ENCODE results near the gene RUNX2. TPM values are rescaled to one million over a fixed set of nuclear protein-coding genes. Genes with fewer than 3 reads are reported as not detected.

Gene RUNX2
- total and polyA plus RNA-seq, 2 experiments from 2014 or later, result 0.66 to 1.7 TPM

GRCh38 chr6:45365036-45365435 lies 36.9 kb downstream of the RUNX2 start:
- Histone ChIP-seq H3K9me2 (ENCODE audit: insufficient read depth) (no peaks in the 10 kb centered on the region), H3K4me3 (no peak overlapping the region), H2AFZ (no peak overlapping the region), H3K4me1 (ENCODE audit: insufficient read depth) (peaks cover 8% of the 10 kb centered on the region; the same call in 1 of the 2 replicates), H3K4me2 (no peak overlapping the region), H3K27me3 (ENCODE audit: insufficient read depth) (no peaks in the 10 kb centered on the region), H3K79me2 (replicated peaks; ENCODE audit: insufficient read depth) (peaks cover 36% of the 10 kb centered on the region), H4K20me1 (replicated peaks; ENCODE audit: insufficient read depth) (peaks cover 3% of the 10 kb centered on the region; the same call in 1 of the 2 replicates), H3F3A (replicated peaks; ENCODE audit: low read depth) (no peaks in the 10 kb centered on the region), H3K27ac (ENCODE audit: low read depth) (no peak overlapping the region), H3K36me3 (ENCODE audit: insufficient read depth) (no peaks in the 10 kb centered on the region)
- Mint-ChIP-seq H3K4me3 (no peak overlapping the region), H3K27ac (no peak overlapping the region), H3K4me1 (peaks cover 6% of the 10 kb centered on the region), H3K27me3 (ENCODE audit: insufficient read depth, low read depth, poor library complexity) (no peaks in the 10 kb centered on the region), H3K36me3 (ENCODE audit: low read depth) (no peaks in the 10 kb centered on the region), H3K9me3 (no peaks in the 10 kb centered on the region)
- no peak for DNase-seq (ENCODE audit: low spot score)
- ATAC-seq, result no peak
- TF ChIP-seq ZNF462 (CRISPR knock-in tag; IDR thresholded peaks at IDR 0.05) (no peak), ZNF331 (CRISPR knock-in tag; IDR thresholded peaks at IDR 0.05; ENCODE audit: low read depth) (no peak)

- no peak overlapping the region for H3K4me3 Mint-ChIP-seq
- H3K27me3 ChIP-seq (ENCODE audit: insufficient read depth), result no peaks in the 10 kb centered on the region
- H3K4me1 ChIP-seq (ENCODE audit: insufficient read depth), result peaks cover 8% of the 10 kb centered on the region; the same call in 1 of the 2 replicates
- H2AFZ ChIP-seq, result no peak overlapping the region
- H3K4me2 ChIP-seq, result no peak overlapping the region
- no peak overlapping the region for H3K27ac ChIP-seq (ENCODE audit: low read depth)
- H3K4me3 ChIP-seq, result no peak overlapping the region
- no peaks in the 10 kb centered on the region for H3K36me3 ChIP-seq (ENCODE audit: insufficient read depth)
- no peak overlapping the region for H3K27ac Mint-ChIP-seq
- no peaks in the 10 kb centered on the region for H3K36me3 Mint-ChIP-seq (ENCODE audit: low read depth)
- DNase-seq (ENCODE audit: low spot score) (no peak), ATAC-seq (no peak)
- H3K4me1 Mint-ChIP-seq, result peaks cover 6% of the 10 kb centered on the region
- H3K9me3 Mint-ChIP-seq, result no peaks in the 10 kb centered on the region
- H3K79me2 ChIP-seq (replicated peaks; ENCODE audit: insufficient read depth), result peaks cover 45% of the 10 kb centered on the region
- H3K9me2 ChIP-seq (ENCODE audit: insufficient read depth), result no peaks in the 10 kb centered on the region
- peaks cover 3% of the 10 kb centered on the region; the same call in 1 of the 2 replicates for H4K20me1 ChIP-seq (replicated peaks; ENCODE audit: insufficient read depth)
- no peaks in the 10 kb centered on the region for H3K27me3 Mint-ChIP-seq (ENCODE audit: insufficient read depth, low read depth, poor library complexity)
- no peaks in the 10 kb centered on the region for H3F3A ChIP-seq (replicated peaks; ENCODE audit: low read depth)
- TF ChIP-seq CREB1 (CRISPR knock-in tag; IDR thresholded peaks at IDR 0.05; ENCODE audit: low read depth), result no peak
- TF ChIP-seq REST (IDR thresholded peaks at IDR 0.05; ENCODE audit: unreplicated experiment), result no peak
These were observed 38.4 kb downstream of the RUNX2 start for GRCh38 chr6:45366534-45366933.
